Neural progenitor cell (in vitro differentiated cells): ENCODE data around the gene PXDN. TPM values are rescaled to one million over a fixed set of nuclear protein-coding genes. Genes with fewer than 3 reads are reported as not detected.

ENCODE experiments used
- DNase-seq: peaks from one replicate; pipeline ENCODE4 v3.0.0-alpha.2; 2016; ENCODE audit warnings: low spot score
- H2AFZ ChIP-seq: fragments of 200-600 bp; sonication (generic); replicated peaks from 2 replicates; pipeline ENCODE4 v1.6.1; 2016; ENCODE audit warnings: antibody characterized with exemption
- H3F3A ChIP-seq: fragments of 200-600 bp; sonication (generic); 2 replicates; pipeline ENCODE4 v1.6.1; 2016; ENCODE audit warnings: antibody characterized with exemption, low read depth
- H3K27ac ChIP-seq: fragments of 200-600 bp; sonication (generic); 2 replicates; pipeline ENCODE4 v1.5.1; 2016; ENCODE audit warnings: mild to moderate bottlenecking
- H3K27me3 ChIP-seq: fragments of 200-600 bp; sonication (generic); 2 replicates; pipeline ENCODE4 v1.6.1; 2016; ENCODE audit warnings: mild to moderate bottlenecking, moderate library complexity
- H3K36me3 ChIP-seq: fragments of 200-600 bp; sonication (generic); 2 replicates; pipeline ENCODE4 v1.5.1; 2016
- H3K4me1 ChIP-seq: fragments of 200-600 bp; sonication (generic); 2 replicates; pipeline ENCODE4 v1.6.1; 2016; ENCODE audit warnings: mixed run types
- H3K4me2 ChIP-seq: fragments of 200-600 bp; sonication (generic); 2 replicates; pipeline ENCODE4 v1.6.1; 2016
- H3K4me3 ChIP-seq: fragments of 200-600 bp; sonication (generic); 2 replicates; pipeline ENCODE4 v1.5.1; 2016
- H3K79me2 ChIP-seq: fragments of 200-600 bp; sonication (generic); 2 replicates; pipeline ENCODE4 v1.6.1; 2016; ENCODE audit warnings: low read depth
- H3K9ac ChIP-seq: fragments of 200-600 bp; sonication (generic); 2 replicates; pipeline ENCODE4 v1.6.1; 2016
- H3K9me3 ChIP-seq: fragments of 200-600 bp; sonication (generic); 2 replicates; pipeline ENCODE4 v1.5.1; 2016; ENCODE audit warnings: low read depth
- H4K20me1 ChIP-seq: fragments of 200-600 bp; sonication (generic); 2 replicates; pipeline ENCODE4 v1.6.1; 2016; ENCODE audit warnings: low read depth
- H3K27ac Mint-ChIP-seq: 3 replicates; pipeline ENCODE4 v1.8.0; 2021; ENCODE audit warnings: mixed read lengths
- H3K27me3 Mint-ChIP-seq: 2 replicates; pipeline ENCODE4 v1.8.0; 2022; ENCODE audit warnings: low read depth, mild to moderate bottlenecking, inconsistent platforms, moderate library complexity, mixed read lengths; ENCODE audit not compliant: insufficient read depth
- H3K36me3 Mint-ChIP-seq: 3 replicates; pipeline ENCODE4 v1.8.0; 2021; ENCODE audit warnings: mixed read lengths
- H3K4me1 Mint-ChIP-seq: 3 replicates; pipeline ENCODE4 v1.8.0; 2021; ENCODE audit warnings: mixed read lengths
- H3K4me3 Mint-ChIP-seq: 3 replicates; pipeline ENCODE4 v1.8.0; 2021; ENCODE audit warnings: mild to moderate bottlenecking, moderate library complexity, mixed read lengths
- H3K9me3 Mint-ChIP-seq: 3 replicates; pipeline ENCODE4 v1.8.0; 2020; ENCODE audit warnings: mixed read lengths
- EZH2 ChIP-seq: fragments of 200-600 bp; sonication (generic); IDR thresholded peaks from 2 replicates; pipeline ENCODE4 v1.6.1; 2017; ENCODE audit warnings: antibody characterized with exemption, mild to moderate bottlenecking, moderate library complexity
- EZH2phosphoT487 ChIP-seq: fragments of 200-600 bp; sonication (generic); IDR thresholded peaks from 2 replicates; pipeline ENCODE4 v1.6.1; 2017; ENCODE audit warnings: antibody characterized with exemption
- total RNA-seq: library from RNA; depleted of rRNA; stranded (reverse); fragments of >200 nt; gene quantifications from 2 replicates; pipeline ENCODE4 v1.2.3, GENCODE V29; 2015; ENCODE audit warnings: low replicate concordance
- TF ChIP-seq, protein P1 (sequence below): fragments of 200-600 bp; sonication (generic); IDR thresholded peaks from 2 replicates; pipeline ENCODE4 v1.5.1; 2017; ENCODE audit warnings: antibody characterized with exemption, mild to moderate bottlenecking

The PXDN gene
- total RNA-seq, 1 donor from 2014 or later = 118 TPM

DNA sequence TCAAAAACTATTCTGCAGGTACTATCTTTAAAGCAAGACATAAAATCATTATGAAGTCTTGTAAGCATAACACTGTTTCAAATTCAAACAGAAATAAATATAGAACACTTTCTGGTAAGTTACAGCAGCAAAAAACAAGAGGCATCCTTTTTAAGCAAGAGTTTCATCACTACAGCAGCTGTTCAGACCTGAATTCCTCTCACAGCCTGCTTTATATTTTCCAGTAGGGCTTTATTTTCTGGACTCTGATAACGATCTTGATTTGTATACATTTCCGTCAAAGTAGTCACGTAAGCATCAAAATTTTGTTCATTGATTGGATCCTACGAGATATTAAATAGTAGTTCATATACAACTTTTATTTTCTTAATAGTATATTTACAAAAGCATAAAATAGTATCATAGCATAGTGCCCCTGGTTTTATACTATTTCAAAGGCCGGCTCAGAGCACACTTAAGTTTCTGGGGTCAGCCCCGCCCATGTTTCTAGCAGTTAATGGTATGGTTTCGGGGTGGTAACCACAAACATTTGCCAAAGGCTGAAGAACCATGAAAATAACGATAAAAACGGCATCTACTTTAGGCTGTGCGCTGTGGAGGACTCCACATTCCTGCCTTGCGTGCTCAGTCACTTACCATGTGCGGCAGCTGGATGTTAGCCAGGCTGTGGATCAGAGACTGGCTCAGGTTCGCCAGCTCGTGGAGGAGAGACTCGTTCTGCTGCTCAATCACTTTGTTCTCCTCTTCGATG lies 47.5 kb upstream of the PXDN start:
- TF ChIP-seq EZH2 (no peak), EZH2phosphoT487 (no peak)
- TF ChIP-seq, protein P1, sequence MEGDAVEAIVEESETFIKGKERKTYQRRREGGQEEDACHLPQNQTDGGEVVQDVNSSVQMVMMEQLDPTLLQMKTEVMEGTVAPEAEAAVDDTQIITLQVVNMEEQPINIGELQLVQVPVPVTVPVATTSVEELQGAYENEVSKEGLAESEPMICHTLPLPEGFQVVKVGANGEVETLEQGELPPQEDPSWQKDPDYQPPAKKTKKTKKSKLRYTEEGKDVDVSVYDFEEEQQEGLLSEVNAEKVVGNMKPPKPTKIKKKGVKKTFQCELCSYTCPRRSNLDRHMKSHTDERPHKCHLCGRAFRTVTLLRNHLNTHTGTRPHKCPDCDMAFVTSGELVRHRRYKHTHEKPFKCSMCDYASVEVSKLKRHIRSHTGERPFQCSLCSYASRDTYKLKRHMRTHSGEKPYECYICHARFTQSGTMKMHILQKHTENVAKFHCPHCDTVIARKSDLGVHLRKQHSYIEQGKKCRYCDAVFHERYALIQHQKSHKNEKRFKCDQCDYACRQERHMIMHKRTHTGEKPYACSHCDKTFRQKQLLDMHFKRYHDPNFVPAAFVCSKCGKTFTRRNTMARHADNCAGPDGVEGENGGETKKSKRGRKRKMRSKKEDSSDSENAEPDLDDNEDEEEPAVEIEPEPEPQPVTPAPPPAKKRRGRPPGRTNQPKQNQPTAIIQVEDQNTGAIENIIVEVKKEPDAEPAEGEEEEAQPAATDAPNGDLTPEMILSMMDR = no peak
- no peaks in the 10 kb centered on the region for H3F3A ChIP-seq
- peaks cover 2% of the 10 kb centered on the region for H3K9me3 Mint-ChIP-seq
- H3K27ac Mint-ChIP-seq = no peak overlapping the region
- no peak overlapping the region for H3K4me2 ChIP-seq
- H3K27me3 ChIP-seq = no peaks in the 10 kb centered on the region
- no peaks in the 10 kb centered on the region for H3K9me3 ChIP-seq
- no peaks in the 10 kb centered on the region for H3K36me3 ChIP-seq
- peaks cover 1% of the 10 kb centered on the region for H3K36me3 Mint-ChIP-seq
- no peak overlapping the region for H3K27ac ChIP-seq
- H3K4me1 Mint-ChIP-seq = peaks cover 32% of the 10 kb centered on the region
- peaks cover 11% of the 10 kb centered on the region for H3K27me3 Mint-ChIP-seq
- H3K79me2 ChIP-seq = no peaks in the 10 kb centered on the region
- DNase-seq = no peak
- peaks cover 13% of the 10 kb centered on the region for H3K4me1 ChIP-seq
- no peak overlapping the region for H2AFZ ChIP-seq
- no peaks in the 10 kb centered on the region for H4K20me1 ChIP-seq
- no peak overlapping the region for H3K4me3 ChIP-seq
- no peak overlapping the region for H3K9ac ChIP-seq
- H3K4me3 Mint-ChIP-seq = no peak overlapping the region

DNA sequence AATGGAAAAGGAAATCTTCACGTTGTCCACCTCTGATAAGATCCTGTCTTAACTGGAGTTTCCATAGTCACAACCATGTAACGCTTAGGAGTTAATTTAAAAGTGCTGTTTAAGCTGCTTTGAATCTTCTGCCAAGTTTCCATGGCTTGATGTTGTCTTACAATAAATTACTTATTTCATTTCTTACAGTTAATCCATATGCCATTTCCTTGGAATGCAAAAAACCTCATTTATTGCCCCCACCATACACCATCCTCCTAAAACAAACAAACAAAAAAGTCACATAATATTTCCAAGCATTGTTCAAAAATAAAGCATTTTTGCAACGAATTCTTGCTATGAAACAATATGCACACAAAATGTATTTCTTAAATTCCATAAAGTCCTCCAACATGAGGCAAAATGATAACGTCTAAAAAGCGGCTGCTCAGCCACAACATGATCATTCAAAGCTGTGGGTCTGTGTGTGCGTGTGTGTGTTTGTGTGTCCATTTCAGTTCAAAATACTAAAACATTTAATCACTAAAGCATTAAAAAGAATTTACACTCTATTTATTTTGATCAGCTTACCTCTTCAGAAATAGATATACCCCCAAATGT lies 46.8 kb upstream of the PXDN start:
- Histone ChIP-seq H3K27ac (no peak overlapping the region), H3K9ac (no peak overlapping the region), H3K4me1 (peaks cover 13% of the 10 kb centered on the region), H3K79me2 (no peaks in the 10 kb centered on the region), H3K27me3 (no peaks in the 10 kb centered on the region), H3K4me3 (no peak overlapping the region), H2AFZ (no peak overlapping the region), H3F3A (no peaks in the 10 kb centered on the region), H4K20me1 (no peaks in the 10 kb centered on the region), H3K4me2 (no peak overlapping the region), H3K36me3 (no peaks in the 10 kb centered on the region), H3K9me3 (no peaks in the 10 kb centered on the region)
- peaks cover 2% of the 10 kb centered on the region for H3K9me3 Mint-ChIP-seq
- H3K4me1 Mint-ChIP-seq = peaks cover 27% of the 10 kb centered on the region
- no peak for DNase-seq
- H3K27me3 Mint-ChIP-seq = peaks cover 7% of the 10 kb centered on the region
- no peak overlapping the region for H3K27ac Mint-ChIP-seq
- peaks cover 1% of the 10 kb centered on the region for H3K36me3 Mint-ChIP-seq
- no peak overlapping the region for H3K4me3 Mint-ChIP-seq
- TF ChIP-seq, protein P1 = no peak
- TF ChIP-seq EZH2 (no peak), EZH2phosphoT487 (no peak)

DNA sequence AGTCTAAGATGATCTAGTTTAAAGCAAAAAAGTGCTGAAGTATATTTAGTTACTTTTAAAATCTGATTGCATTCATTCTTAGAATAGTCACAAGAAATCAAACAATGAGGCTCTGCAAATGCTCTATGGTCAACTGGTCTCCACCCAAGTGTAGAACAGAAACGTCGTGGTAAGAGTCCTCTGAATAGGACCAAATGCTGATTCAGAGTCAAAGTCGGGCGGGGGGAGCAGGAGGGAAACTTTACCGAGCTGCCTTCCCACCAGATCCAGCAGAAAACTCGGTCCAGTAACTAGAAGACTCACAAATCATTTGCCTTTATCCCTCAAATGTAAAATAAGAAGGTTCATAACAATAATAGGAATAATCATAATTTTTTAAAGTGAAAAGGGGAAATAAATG lies 46.2 kb upstream of the PXDN start:
- no peak for TF ChIP-seq EZH2
- TF ChIP-seq, protein P1 = no peak
- H2AFZ ChIP-seq = no peak overlapping the region
- no peaks in the 10 kb centered on the region for H3K36me3 ChIP-seq
- H3K27ac ChIP-seq = no peak overlapping the region
- H4K20me1 ChIP-seq = no peaks in the 10 kb centered on the region
- H3K79me2 ChIP-seq = no peaks in the 10 kb centered on the region
- no peaks in the 10 kb centered on the region for H3K27me3 ChIP-seq
- peaks cover 2% of the 10 kb centered on the region for H3K9me3 Mint-ChIP-seq
- no peak for DNase-seq
- peaks cover 4% of the 10 kb centered on the region for H3K27me3 Mint-ChIP-seq
- H3K9ac ChIP-seq = no peak overlapping the region
- H3K27ac Mint-ChIP-seq = no peak overlapping the region
- peaks cover 13% of the 10 kb centered on the region for H3K4me1 ChIP-seq
- H3K4me1 Mint-ChIP-seq = peaks cover 22% of the 10 kb centered on the region
- no peak overlapping the region for H3K4me3 Mint-ChIP-seq
- H3F3A ChIP-seq = no peaks in the 10 kb centered on the region
- peaks cover 1% of the 10 kb centered on the region for H3K36me3 Mint-ChIP-seq
- H3K4me2 ChIP-seq = no peak overlapping the region
- no peaks in the 10 kb centered on the region for H3K9me3 ChIP-seq
- no peak overlapping the region for H3K4me3 ChIP-seq
